ENCODE measurements around the gene EIF3J. TPM values are rescaled to one million over a fixed set of nuclear protein-coding genes. Genes with fewer than 3 reads are reported as not detected.

EIF3J gene, protein sequence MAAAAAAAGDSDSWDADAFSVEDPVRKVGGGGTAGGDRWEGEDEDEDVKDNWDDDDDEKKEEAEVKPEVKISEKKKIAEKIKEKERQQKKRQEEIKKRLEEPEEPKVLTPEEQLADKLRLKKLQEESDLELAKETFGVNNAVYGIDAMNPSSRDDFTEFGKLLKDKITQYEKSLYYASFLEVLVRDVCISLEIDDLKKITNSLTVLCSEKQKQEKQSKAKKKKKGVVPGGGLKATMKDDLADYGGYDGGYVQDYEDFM
- total RNA-seq: 10 to 100 TPM; 52.9 to 83.4 (median 66.5) TPM
- 10 to 100 TPM; 19.3 to 22.7 TPM for polyA plus RNA-seq
- 55.3 reads per million, percentile 73 among the genes with 10 or more reads in this experiment for total RNA-seq

DNA sequence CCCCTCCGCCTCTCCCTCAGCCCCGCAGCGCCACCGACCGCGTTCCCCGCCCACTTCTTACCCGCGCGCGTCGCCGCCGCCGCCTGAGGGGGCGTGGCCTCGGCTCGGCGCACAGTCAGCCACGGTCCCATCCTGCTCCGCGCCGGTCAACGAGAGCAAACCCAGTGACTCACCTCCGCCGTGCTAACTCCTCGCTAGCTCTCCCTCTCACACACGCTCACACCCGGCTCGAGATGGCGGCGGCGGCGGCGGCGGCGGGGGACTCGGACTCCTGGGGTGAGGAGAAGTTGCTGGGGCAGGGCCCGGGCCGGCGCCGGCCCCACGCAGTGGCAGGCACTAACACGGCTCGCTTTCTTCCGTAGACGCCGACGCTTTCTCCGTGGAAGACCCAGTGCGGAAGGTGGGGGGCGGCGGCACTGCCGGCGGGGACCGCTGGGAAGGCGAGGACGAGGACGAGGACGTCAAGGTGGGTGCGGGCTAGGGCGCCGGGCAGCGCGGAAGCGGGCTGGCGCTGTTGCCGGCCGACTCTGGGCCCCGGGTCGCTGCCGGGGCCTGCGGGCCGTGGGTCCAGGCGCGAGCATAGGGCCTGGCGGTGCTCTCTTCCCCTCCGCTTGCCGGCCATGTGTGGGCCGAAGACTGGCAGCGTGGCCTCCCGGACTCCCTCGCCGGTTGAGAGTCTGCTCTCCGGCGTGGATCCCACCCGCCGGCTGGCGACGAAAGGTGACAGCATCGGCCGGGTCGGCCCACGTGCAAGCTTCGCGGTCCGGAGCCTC, at the start of gene EIF3J:
Gene EIF3J (plus strand): TSS at position 186 of the 773 bp plus-strand sequence. CDS start 48 bp downstream, at position 234.
- peak; percentile 95 for ATAC-seq
- peak within 1 kb of the TSS; percentile 96 for H3K4me3 ChIP-seq (ENCODE audit: low read length)
- Mint-ChIP-seq H3K4me1 (peaks cover 35 to 60% (median 51%) of the 10 kb centered on the region in 7 donors), H3K36me3 (peaks cover 3 to 22% (median 12%) of the 10 kb centered on the region in 5 donors), H3K9me3 (no peaks in the 10 kb centered on the region), H3K27ac (peak within 1 kb of the TSS; percentile 87 to 98 (median 95)), H3K4me3 (peak within 1 kb of the TSS; percentile 83 to 98 (median 94)), H3K27me3 (no peaks in the 10 kb centered on the region)
- H3K27me3 ChIP-seq (ENCODE audit: control insufficient read depth in 2 of 2, insufficient read depth in 2 of 2, low read length in 2 of 2): no peaks in the 10 kb centered on the region
- ChIA-PET POLR2A (interaction anchor here (0.7 to 3.1 kb wide), 12 partner anchors 8 to 664 kb away, joined by 3 to 23 read pairs (median 4); partner anchors contain the start of genes B2M, CTDSPL2, GOLM2 and PATL2), CTCF (interaction anchor here (0.9 to 1.2 kb wide), 2 partner anchors 9 to 51 kb away, joined by 3 read pairs; no protein-coding TSS in a partner anchor)
- H3K9me3 ChIP-seq (ENCODE audit: control insufficient read depth in 2 of 3, low read length in 3 of 3): no peaks in the 10 kb centered on the region
- peak within 1 kb of the TSS; percentile 97 for H3K27ac ChIP-seq (ENCODE audit: low read depth, low read length)
- peaks cover 0 to 17% (median 0%) of the 10 kb centered on the region in 3 experiments for H3K36me3 ChIP-seq (ENCODE audit: control insufficient read depth in 2 of 3, insufficient read depth in 3 of 3, low read length in 3 of 3)
- H3K4me1 ChIP-seq (ENCODE audit: control insufficient read depth in 2 of 2, insufficient read depth in 2 of 2, low read length in 2 of 2): peaks cover 27 to 29% of the 10 kb centered on the region in 2 donors
- intact Hi-C loops (cut with micrococcal nuclease): loop anchor here (1.0 to 5.0 kb wide), 18 partner anchors 9 to 1430 kb away; partner anchors contain the start of genes CTDSPL2 (in 2 of the 2), GOLM2 (in 2 of the 2), B2M (in 1 of the 2) and PATL2 (in 1 of the 2)
- DNase-seq: peak; percentile 92 to 96 (median 95)

DNA sequence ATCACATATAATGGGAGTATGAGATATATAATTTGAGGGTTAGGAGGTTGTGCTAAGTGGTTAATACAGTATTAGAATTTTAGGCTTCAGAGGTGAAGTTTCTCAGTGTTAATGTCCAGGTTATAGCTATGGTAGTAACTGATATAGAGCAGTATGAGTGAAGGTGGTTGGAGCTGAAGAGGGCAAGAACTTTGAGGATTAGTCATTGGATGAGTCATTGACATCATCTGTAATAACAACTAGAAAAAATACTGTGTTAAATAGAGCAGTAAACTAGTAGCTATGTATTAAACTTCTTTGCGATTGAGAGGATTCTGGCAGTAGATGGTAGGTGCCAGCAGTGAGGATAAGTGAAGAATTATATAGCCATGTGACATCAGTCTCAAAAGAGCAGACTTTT, 47.5 kb upstream of the EIF3J start:
- ChIA-PET CTCF (interaction anchor here (0.6 kb wide), 1 partner anchor 12 kb away, joined by 3 read pairs; no protein-coding TSS in a partner anchor), POLR2A (no interaction called here)
- H3K4me3 Mint-ChIP-seq: no peak overlapping the region
- H3K4me1 Mint-ChIP-seq: peaks cover 8 to 23% (median 13%) of the 10 kb centered on the region in 7 donors
- peak overlapping the region in 8 of 9 donors; percentile 6 to 83 (median 47) for H3K27ac Mint-ChIP-seq
- no peak for ATAC-seq
- no peaks in the 10 kb centered on the region for H3K9me3 Mint-ChIP-seq
- no peak for DNase-seq
- Histone ChIP-seq H3K4me1 (ENCODE audit: control insufficient read depth in 2 of 2, insufficient read depth in 2 of 2, low read length in 2 of 2) (no peaks in the 10 kb centered on the region), H3K36me3 (ENCODE audit: control insufficient read depth in 2 of 3, insufficient read depth in 3 of 3, low read length in 3 of 3) (peaks cover 0 to 54% (median 12%) of the 10 kb centered on the region in 3 experiments), H3K9me3 (ENCODE audit: control insufficient read depth in 2 of 3, low read length in 3 of 3) (no peaks in the 10 kb centered on the region), H3K27ac (ENCODE audit: low read depth, low read length) (no peak overlapping the region), H3K4me3 (ENCODE audit: low read length) (no peak overlapping the region), H3K27me3 (ENCODE audit: control insufficient read depth in 2 of 2, insufficient read depth in 2 of 2, low read length in 2 of 2) (no peaks in the 10 kb centered on the region)
- H3K27me3 Mint-ChIP-seq: no peaks in the 10 kb centered on the region
- intact Hi-C loops (cut with micrococcal nuclease): no loop called here
- peaks cover 16 to 45% (median 20%) of the 10 kb centered on the region in 5 donors for H3K36me3 Mint-ChIP-seq

DNA sequence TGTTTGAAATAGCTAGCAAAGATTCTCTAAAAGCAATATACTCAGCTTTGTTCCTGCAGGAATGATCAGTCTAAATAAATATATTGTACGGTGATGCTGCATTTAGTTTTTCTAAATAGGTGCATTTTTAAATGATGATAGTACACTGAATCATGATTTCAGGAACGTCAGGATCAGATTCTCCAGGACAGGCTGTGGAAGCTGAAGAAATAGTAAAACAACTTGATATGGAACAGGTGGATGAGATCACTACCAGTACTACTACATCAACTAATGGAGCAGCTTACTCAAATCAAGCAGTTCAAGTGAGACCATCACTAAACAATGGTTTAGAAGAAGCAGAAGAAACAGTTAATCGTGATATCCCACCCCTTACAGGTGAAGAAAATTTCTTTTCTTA, 46.3 kb upstream of the EIF3J start:
- Mint-ChIP-seq H3K4me1 (peaks cover 8 to 23% (median 11%) of the 10 kb centered on the region in 7 donors), H3K9me3 (no peaks in the 10 kb centered on the region), H3K36me3 (peaks cover 16 to 45% (median 20%) of the 10 kb centered on the region in 5 donors), H3K4me3 (no peak overlapping the region), H3K27me3 (no peaks in the 10 kb centered on the region), H3K27ac (peak overlapping the region in 2 of 9 donors; percentile 25 to 60)
- Histone ChIP-seq H3K9me3 (ENCODE audit: control insufficient read depth in 2 of 3, low read length in 3 of 3) (no peaks in the 10 kb centered on the region), H3K4me3 (ENCODE audit: low read length) (no peak overlapping the region), H3K27me3 (ENCODE audit: control insufficient read depth in 2 of 2, insufficient read depth in 2 of 2, low read length in 2 of 2) (no peaks in the 10 kb centered on the region), H3K4me1 (ENCODE audit: control insufficient read depth in 2 of 2, insufficient read depth in 2 of 2, low read length in 2 of 2) (no peaks in the 10 kb centered on the region), H3K27ac (ENCODE audit: low read depth, low read length) (no peak overlapping the region), H3K36me3 (ENCODE audit: control insufficient read depth in 2 of 3, insufficient read depth in 3 of 3, low read length in 3 of 3) (peaks cover 0 to 55% (median 12%) of the 10 kb centered on the region in 3 experiments)
- ChIA-PET CTCF (no interaction called here), POLR2A (no interaction called here)
- intact Hi-C loops (cut with micrococcal nuclease): no loop called here
- DNase-seq (no peak), ATAC-seq (no peak)

DNA sequence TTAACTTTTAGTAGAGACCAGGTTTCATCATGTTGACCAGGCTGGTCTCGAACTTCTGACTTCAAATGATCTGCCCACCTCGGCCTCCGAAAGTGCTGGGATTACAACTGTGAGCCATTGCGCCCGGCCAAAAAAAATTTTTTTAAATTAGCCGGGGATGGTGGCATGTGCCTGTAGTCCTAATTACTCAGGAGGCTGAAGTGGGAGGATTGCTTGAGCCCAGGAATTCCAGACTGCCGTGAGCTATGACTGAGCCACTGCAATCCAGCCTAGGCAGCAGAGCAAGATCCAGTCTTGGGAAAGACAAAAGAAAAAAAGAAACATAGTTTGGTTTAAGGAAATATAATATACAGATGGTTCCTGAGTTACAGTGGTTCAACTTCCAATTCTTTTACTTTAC, 44.9 kb upstream of the EIF3J start:
- Histone ChIP-seq H3K27me3 (ENCODE audit: control insufficient read depth in 2 of 2, insufficient read depth in 2 of 2, low read length in 2 of 2) (no peaks in the 10 kb centered on the region), H3K27ac (ENCODE audit: low read depth, low read length) (no peak overlapping the region), H3K9me3 (ENCODE audit: control insufficient read depth in 2 of 3, low read length in 3 of 3) (no peaks in the 10 kb centered on the region), H3K4me1 (ENCODE audit: control insufficient read depth in 2 of 2, insufficient read depth in 2 of 2, low read length in 2 of 2) (no peaks in the 10 kb centered on the region), H3K4me3 (ENCODE audit: low read length) (no peak overlapping the region), H3K36me3 (ENCODE audit: control insufficient read depth in 2 of 3, insufficient read depth in 3 of 3, low read length in 3 of 3) (peaks cover 0 to 56% (median 8%) of the 10 kb centered on the region in 3 experiments)
- H3K9me3 Mint-ChIP-seq: no peaks in the 10 kb centered on the region
- H3K4me3 Mint-ChIP-seq: no peak overlapping the region
- ChIA-PET CTCF (no interaction called here), POLR2A (no interaction called here)
- H3K36me3 Mint-ChIP-seq: peaks cover 18 to 51% (median 25%) of the 10 kb centered on the region in 5 donors
- ATAC-seq (no peak), DNase-seq (no peak)
- H3K27me3 Mint-ChIP-seq: no peaks in the 10 kb centered on the region
- intact Hi-C loops (cut with micrococcal nuclease): no loop called here
- H3K27ac Mint-ChIP-seq: peak overlapping the region in 1 of 9 donors; percentile 51
- peaks cover 8 to 23% (median 10%) of the 10 kb centered on the region in 7 donors for H3K4me1 Mint-ChIP-seq

DNA sequence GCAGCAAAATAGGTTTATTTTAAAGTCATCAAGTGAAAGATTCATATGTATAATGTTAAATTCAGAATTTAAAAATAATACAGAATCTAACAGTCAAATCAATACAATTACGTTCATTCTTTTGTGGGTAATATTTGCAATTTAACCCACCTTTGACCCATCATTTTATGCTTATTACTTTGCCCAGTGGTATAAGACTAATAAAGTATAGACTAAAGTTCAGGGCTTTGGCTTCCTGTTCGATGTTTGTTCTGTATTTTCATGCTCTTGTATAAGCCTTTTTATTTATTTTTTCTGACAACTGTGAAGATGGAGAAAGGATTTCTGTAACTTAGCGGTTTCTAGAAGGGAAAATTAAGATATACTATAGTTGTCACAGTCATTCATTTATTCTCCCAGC, 44.3 kb upstream of the EIF3J start:
- H3K36me3 Mint-ChIP-seq: peaks cover 12 to 45% (median 19%) of the 10 kb centered on the region in 5 donors
- H3K27me3 Mint-ChIP-seq: no peaks in the 10 kb centered on the region
- no peak overlapping the region for H3K4me3 Mint-ChIP-seq
- intact Hi-C loops (cut with micrococcal nuclease): no loop called here
- ATAC-seq (no peak), DNase-seq (no peak)
- peaks cover 7 to 23% (median 9%) of the 10 kb centered on the region in 7 donors for H3K4me1 Mint-ChIP-seq
- ChIA-PET POLR2A (no interaction called here), CTCF (interaction anchor here (0.6 kb wide), 1 partner anchor 18 kb away, joined by 3 read pairs; no protein-coding TSS in a partner anchor)
- Histone ChIP-seq H3K36me3 (ENCODE audit: control insufficient read depth in 2 of 3, insufficient read depth in 3 of 3, low read length in 3 of 3) (peaks cover 0 to 52% (median 8%) of the 10 kb centered on the region in 3 experiments), H3K4me3 (ENCODE audit: low read length) (no peak overlapping the region), H3K9me3 (ENCODE audit: control insufficient read depth in 2 of 3, low read length in 3 of 3) (no peaks in the 10 kb centered on the region), H3K27ac (ENCODE audit: low read depth, low read length) (no peak overlapping the region), H3K27me3 (ENCODE audit: control insufficient read depth in 2 of 2, insufficient read depth in 2 of 2, low read length in 2 of 2) (no peaks in the 10 kb centered on the region), H3K4me1 (ENCODE audit: control insufficient read depth in 2 of 2, insufficient read depth in 2 of 2, low read length in 2 of 2) (no peaks in the 10 kb centered on the region)
- H3K9me3 Mint-ChIP-seq: no peaks in the 10 kb centered on the region
- H3K27ac Mint-ChIP-seq: peak overlapping the region in 5 of 9 donors; percentile 1 to 71 (median 39)

DNA sequence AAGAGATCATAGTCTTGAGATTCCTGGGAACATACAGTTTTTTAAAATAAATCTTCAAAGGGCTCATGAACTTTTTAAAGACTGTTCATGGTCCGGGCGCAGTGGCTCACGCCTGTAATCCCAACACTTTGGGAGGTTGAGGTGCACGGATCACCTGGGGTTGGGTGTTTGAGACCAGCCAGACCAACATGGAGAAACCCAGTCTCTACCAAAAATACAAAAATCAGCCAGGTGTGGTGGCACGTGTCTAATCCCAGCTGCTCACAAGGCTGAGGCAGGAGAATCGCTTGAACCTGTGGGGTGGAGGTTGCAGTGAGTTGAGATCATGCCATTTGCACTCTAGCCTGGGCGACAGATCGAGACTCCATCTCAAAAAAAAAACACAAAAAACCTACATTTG, 41.4 kb upstream of the EIF3J start:
- intact Hi-C loops (cut with micrococcal nuclease): no loop called here
- Histone ChIP-seq H3K9me3 (ENCODE audit: control insufficient read depth in 2 of 3, low read length in 3 of 3) (no peaks in the 10 kb centered on the region), H3K36me3 (ENCODE audit: control insufficient read depth in 2 of 3, insufficient read depth in 3 of 3, low read length in 3 of 3) (peaks cover 6 to 45% (median 7%) of the 10 kb centered on the region in 3 experiments), H3K4me3 (ENCODE audit: low read length) (no peak overlapping the region), H3K27me3 (ENCODE audit: control insufficient read depth in 2 of 2, insufficient read depth in 2 of 2, low read length in 2 of 2) (no peaks in the 10 kb centered on the region), H3K4me1 (ENCODE audit: control insufficient read depth in 2 of 2, insufficient read depth in 2 of 2, low read length in 2 of 2) (no peaks in the 10 kb centered on the region), H3K27ac (ENCODE audit: low read depth, low read length) (peak overlapping the region; percentile 7)
- Mint-ChIP-seq H3K36me3 (peaks cover 0 to 30% (median 13%) of the 10 kb centered on the region in 5 donors), H3K4me1 (peaks cover 0 to 13% (median 8%) of the 10 kb centered on the region in 7 donors), H3K9me3 (no peaks in the 10 kb centered on the region), H3K4me3 (no peak overlapping the region), H3K27ac (peak overlapping the region in 3 of 9 donors; percentile 2 to 30 (median 18)), H3K27me3 (no peaks in the 10 kb centered on the region)
- ChIA-PET POLR2A (no interaction called here), CTCF (no interaction called here)
- ATAC-seq (no peak), DNase-seq (no peak)

Measured in naive thymus-derived CD4-positive, alpha-beta T cell (primary cell).